ENCODE results near the gene DNAJC18.
"Not testable (repeated sequence)": the region's sequence is repeated elsewhere in the genome, so short reads cannot be mapped to it uniquely, and the experiment has no call there.

DNAJC18 gene

GRCh38 chr5:139439013-139439903 lies at the start of gene DNAJC18:
TSS of gene DNAJC18 (minus strand) at chr5:139439525. CDS start at chr5:139439445, 80 bp downstream.
- DNase-seq (ENCODE audit: low spot score): peak; percentile 89

GRCh38 chr5:139488260-139488659 lies 48.9 kb upstream of the DNAJC18 start:
- no peak for DNase-seq (ENCODE audit: low spot score)

- DNase-seq (ENCODE audit: low spot score): no peak
Measured at GRCh38 chr5:139486201-139486600, 46.9 kb upstream of the DNAJC18 start.

GRCh38 chr5:139482890-139483208 lies 43.5 kb upstream of the DNAJC18 start:
- not testable (repeated sequence) for DNase-seq (ENCODE audit: low spot score)

GRCh38 chr5:139482050-139482889 lies 42.9 kb upstream of the DNAJC18 start, which contains the start of gene STING1:
TSS of gene STING1 (minus strand) at chr5:139482758. CDS start at chr5:139481704, 1,054 bp downstream.
- peak; percentile 68 for DNase-seq (ENCODE audit: low spot score)

- peak; percentile 31 for DNase-seq (ENCODE audit: low spot score)
Measured at GRCh38 chr5:139481580-139482049, 42.3 kb upstream of the DNAJC18 start.

GRCh38 chr5:139481122-139481533 lies 41.8 kb upstream of the DNAJC18 start:
- DNase-seq (ENCODE audit: low spot score): peak; percentile 48

- not testable (repeated sequence) for DNase-seq (ENCODE audit: low spot score)
Measured at GRCh38 chr5:139479729-139480128, 40.4 kb upstream of the DNAJC18 start.

- not testable (repeated sequence) for DNase-seq (ENCODE audit: low spot score)
Measured at GRCh38 chr5:139478657-139479423, 39.5 kb upstream of the DNAJC18 start.

- no peak for DNase-seq (ENCODE audit: low spot score)
Measured at GRCh38 chr5:139475865-139476617, 36.7 kb upstream of the DNAJC18 start.

GRCh38 chr5:139474890-139475791 lies 35.8 kb upstream of the DNAJC18 start:
- DNase-seq (ENCODE audit: low spot score): peak; percentile 52

GRCh38 chr5:139473565-139473964 lies 34.2 kb upstream of the DNAJC18 start:
- DNase-seq (ENCODE audit: low spot score): no peak

- DNase-seq (ENCODE audit: low spot score): no peak
Measured at GRCh38 chr5:139473105-139473504, 33.8 kb upstream of the DNAJC18 start.

GRCh38 chr5:139472386-139473030 lies 33.2 kb upstream of the DNAJC18 start:
- DNase-seq (ENCODE audit: low spot score): no peak

- DNase-seq (ENCODE audit: low spot score): peak; percentile 60
Measured at GRCh38 chr5:139470821-139471300, 31.5 kb upstream of the DNAJC18 start, which contains the start of gene SMIM33. TSS of gene SMIM33 (plus strand) at chr5:139471004. CDS start at chr5:139471122, 118 bp downstream.

GRCh38 chr5:139468421-139468931 lies 29.2 kb upstream of the DNAJC18 start:
- no peak for DNase-seq (ENCODE audit: low spot score)

- DNase-seq (ENCODE audit: low spot score): no peak
Measured at GRCh38 chr5:139462586-139463276, 23.4 kb upstream of the DNAJC18 start, which contains the start of gene ECSCR. TSS of gene ECSCR (minus strand) at chr5:139462743. CDS start at chr5:139462670, 73 bp downstream.

- DNase-seq (ENCODE audit: low spot score): no peak
Measured at GRCh38 chr5:139461698-139462097, 22.4 kb upstream of the DNAJC18 start.

All from CD4-positive, alpha-beta T cell treated with Interleukin-6 at 100 ng/mL for 8 hours (primary cell).